ENCODE measurements around the gene ATG9A. TPM values are rescaled to one million over a fixed set of nuclear protein-coding genes. Genes with fewer than 3 reads are reported as not detected.

The ATG9A gene
- total RNA-seq, 2 donors from 2014 or later, result 21.0 to 27.7 TPM

GRCh38 chr2:219174146-219174545 lies 55.3 kb downstream of the ATG9A start:
- H3K9me3 ChIP-seq, result no peaks in the 10 kb centered on the region
- intact Hi-C loops (cut with DNase I), result loop anchor here (5.0 to 10.0 kb wide), 2 partner anchors 51 to 113 kb away; partner anchors contain the start of genes ANKZF1 and ATG9A
- H3K36me3 ChIP-seq (replicated peaks in 1 of 2; ENCODE audit: insufficient read depth in 1 of 2, low read depth in 2 of 2), result peaks cover 0 to 11% of the 10 kb centered on the region in 2 donors
- H3K27ac ChIP-seq, result no peak overlapping the region
- no peak for TF ChIP-seq POLR2A (IDR thresholded peaks at IDR 0.05)
- TF ChIP-seq, protein P1, sequence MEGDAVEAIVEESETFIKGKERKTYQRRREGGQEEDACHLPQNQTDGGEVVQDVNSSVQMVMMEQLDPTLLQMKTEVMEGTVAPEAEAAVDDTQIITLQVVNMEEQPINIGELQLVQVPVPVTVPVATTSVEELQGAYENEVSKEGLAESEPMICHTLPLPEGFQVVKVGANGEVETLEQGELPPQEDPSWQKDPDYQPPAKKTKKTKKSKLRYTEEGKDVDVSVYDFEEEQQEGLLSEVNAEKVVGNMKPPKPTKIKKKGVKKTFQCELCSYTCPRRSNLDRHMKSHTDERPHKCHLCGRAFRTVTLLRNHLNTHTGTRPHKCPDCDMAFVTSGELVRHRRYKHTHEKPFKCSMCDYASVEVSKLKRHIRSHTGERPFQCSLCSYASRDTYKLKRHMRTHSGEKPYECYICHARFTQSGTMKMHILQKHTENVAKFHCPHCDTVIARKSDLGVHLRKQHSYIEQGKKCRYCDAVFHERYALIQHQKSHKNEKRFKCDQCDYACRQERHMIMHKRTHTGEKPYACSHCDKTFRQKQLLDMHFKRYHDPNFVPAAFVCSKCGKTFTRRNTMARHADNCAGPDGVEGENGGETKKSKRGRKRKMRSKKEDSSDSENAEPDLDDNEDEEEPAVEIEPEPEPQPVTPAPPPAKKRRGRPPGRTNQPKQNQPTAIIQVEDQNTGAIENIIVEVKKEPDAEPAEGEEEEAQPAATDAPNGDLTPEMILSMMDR (IDR thresholded peaks at IDR 0.05), result no peak
- no peak overlapping the region for H3K4me3 ChIP-seq
- no peaks in the 10 kb centered on the region for H3K27me3 ChIP-seq
- WGBS, 2 donors, result 76% methylated on average over 3 of the region's 3 CpGs
- no peak for DNase-seq
- peaks cover 25% of the 10 kb centered on the region for H3K4me1 ChIP-seq
- no peak for ATAC-seq

- no peaks in the 10 kb centered on the region for H3K9me3 ChIP-seq
- H3K4me3 ChIP-seq, result no peak overlapping the region
- H3K27ac ChIP-seq, result no peak overlapping the region
- DNase-seq (no peak), ATAC-seq (no peak)
- TF ChIP-seq, protein P1 (IDR thresholded peaks at IDR 0.05), result no peak
- no peak for TF ChIP-seq POLR2A (IDR thresholded peaks at IDR 0.05)
- peaks cover 0 to 11% of the 10 kb centered on the region in 2 donors for H3K36me3 ChIP-seq (replicated peaks in 1 of 2; ENCODE audit: insufficient read depth in 1 of 2, low read depth in 2 of 2)
- 84 to 91% methylated on average over 6 of the region's 6 CpGs for WGBS, 2 donors
- intact Hi-C loops (cut with DNase I), result loop anchor here (5.0 to 10.0 kb wide), 2 partner anchors 52 to 114 kb away; partner anchors contain the start of genes ANKZF1 and ATG9A
- H3K27me3 ChIP-seq, result no peaks in the 10 kb centered on the region
- peaks cover 20% of the 10 kb centered on the region for H3K4me1 ChIP-seq
Observed at GRCh38 chr2:219173176-219173575, 56.3 kb downstream of the ATG9A start.

DNA sequence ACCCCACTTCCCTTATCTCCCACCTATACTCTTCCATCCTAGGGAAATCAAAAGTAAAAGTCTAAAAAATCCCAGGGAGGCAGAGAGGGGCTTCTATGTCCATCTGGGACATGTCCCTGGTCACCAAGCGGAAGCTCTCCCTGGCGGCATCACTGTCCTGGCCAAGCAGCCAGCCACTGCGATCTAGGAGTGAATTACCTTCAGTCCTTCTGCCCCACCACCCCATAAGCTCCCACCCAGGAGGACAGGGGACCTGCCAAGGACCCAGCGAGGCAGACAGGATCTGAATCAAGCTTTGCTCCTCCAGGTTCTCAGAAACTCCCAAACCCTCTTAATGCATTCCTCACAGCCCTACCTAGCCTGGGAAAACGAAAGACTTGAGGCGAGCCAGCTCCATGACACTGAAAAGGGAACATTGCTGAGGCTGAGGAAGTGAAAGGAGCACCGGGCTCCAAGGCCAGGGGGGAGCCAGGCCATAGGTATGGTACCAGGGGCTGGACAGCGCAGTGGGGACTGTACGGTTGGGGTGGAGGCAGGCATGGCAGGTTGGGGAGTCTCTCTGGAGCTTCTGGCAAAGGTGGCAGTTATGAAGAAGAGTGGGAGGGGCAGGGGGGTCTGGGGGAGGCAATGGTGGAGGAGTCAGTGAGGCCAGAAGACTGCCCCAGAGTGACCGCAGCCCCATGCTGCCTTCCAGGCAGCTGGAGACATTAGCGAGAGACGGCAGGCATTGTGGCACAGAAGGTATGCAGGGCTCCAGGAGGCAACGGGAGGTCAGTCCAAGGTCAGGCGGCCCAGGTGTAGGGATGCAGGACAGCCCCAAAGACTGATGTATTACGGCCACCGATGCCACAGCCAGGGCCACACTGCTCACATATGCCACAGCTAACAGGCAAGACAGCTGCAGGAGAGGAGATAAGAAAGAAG lies 56.9 kb downstream of the ATG9A start:
- WGBS, 2 donors, result 77 to 88% methylated on average over 13 to 15 of the region's 16 CpGs
- Histone ChIP-seq H3K36me3 (replicated peaks in 1 of 2; ENCODE audit: insufficient read depth in 1 of 2, low read depth in 2 of 2) (peaks cover 0 to 11% of the 10 kb centered on the region in 2 donors), H3K4me3 (no peak overlapping the region), H3K9me3 (no peaks in the 10 kb centered on the region), H3K4me1 (peaks cover 20% of the 10 kb centered on the region), H3K27me3 (no peaks in the 10 kb centered on the region), H3K27ac (no peak overlapping the region)
- ATAC-seq (no peak), DNase-seq (no peak)
- TF ChIP-seq, protein P1 (IDR thresholded peaks at IDR 0.05), result no peak
- TF ChIP-seq POLR2A (IDR thresholded peaks at IDR 0.05), result no peak
- intact Hi-C loops (cut with DNase I), result loop anchor here (5.0 to 10.0 kb wide), 2 partner anchors 52 to 115 kb away; partner anchors contain the start of genes ANKZF1 and ATG9A

GRCh38 chr2:219171231-219171651 lies 58.2 kb downstream of the ATG9A start:
- H3K27ac ChIP-seq, result peak overlapping the region in 1 of 4 donors; percentile 32
- no peaks in the 10 kb centered on the region for H3K9me3 ChIP-seq
- TF ChIP-seq POLR2A (IDR thresholded peaks at IDR 0.05), result no peak
- TF ChIP-seq, protein P1 (IDR thresholded peaks at IDR 0.05), result peak; percentile 51 to 70 (median 64)
- H3K4me1 ChIP-seq, result peaks cover 20% of the 10 kb centered on the region
- H3K4me3 ChIP-seq, result no peak overlapping the region
- intact Hi-C loops (cut with DNase I), result loop anchor here (5.0 to 10.0 kb wide), 2 partner anchors 54 to 116 kb away; partner anchors contain the start of genes ANKZF1 and ATG9A
- no peaks in the 10 kb centered on the region for H3K27me3 ChIP-seq
- H3K36me3 ChIP-seq (replicated peaks in 1 of 2; ENCODE audit: insufficient read depth in 1 of 2, low read depth in 2 of 2), result peaks cover 0 to 11% of the 10 kb centered on the region in 2 donors
- DNase-seq (peak; percentile 31 to 63 (median 48)), ATAC-seq (peak; percentile 66)
- 17 to 43% methylated on average over 3 to 6 of the region's 6 CpGs for WGBS, 2 donors

Data from body of pancreas (tissue), 4 donors.